H9 (cell line): ENCODE measurements around the gene WDR73. TPM values are rescaled to one million over a fixed set of nuclear protein-coding genes. Genes with fewer than 3 reads are reported as not detected.

Experiments used
- DNase-seq: peaks from one replicate; pipeline ENCODE4 v3.0.0-alpha.2; 2017
- H2AFZ ChIP-seq: one replicate; pipeline ENCODE4 v1.6.1; 2013; ENCODE audit warnings: mild to moderate bottlenecking, low read length, control low read depth, moderate library complexity
- H2AK5ac ChIP-seq: 2 replicates; pipeline ENCODE4 v1.6.1; 2013; ENCODE audit warnings: low read length, control low read depth, mixed read lengths; ENCODE audit not compliant: insufficient read length
- H2BK120ac ChIP-seq: one replicate; pipeline ENCODE4 v1.6.1; 2013; ENCODE audit warnings: low read depth, mild to moderate bottlenecking, low read length, control low read depth, inconsistent platforms; ENCODE audit not compliant: poor library complexity, severe bottlenecking
- H2BK12ac ChIP-seq: 2 replicates; pipeline ENCODE4 v1.6.1; 2013; ENCODE audit warnings: low read length, control low read depth, mixed read lengths, low read depth; ENCODE audit not compliant: insufficient read length
- H2BK15ac ChIP-seq: 2 replicates; pipeline ENCODE4 v1.6.1; 2013; ENCODE audit warnings: low read depth, low read length, control low read depth
- H2BK20ac ChIP-seq: one replicate; pipeline ENCODE4 v1.6.1; 2013; ENCODE audit warnings: low read depth, mild to moderate bottlenecking, low read length, control low read depth, inconsistent platforms; ENCODE audit not compliant: poor library complexity, severe bottlenecking
- H2BK5ac ChIP-seq: 2 replicates; pipeline ENCODE4 v1.6.1; 2013; ENCODE audit warnings: low read length, control low read depth, mixed read lengths; ENCODE audit not compliant: insufficient read length
- H3K14ac ChIP-seq: 2 replicates; pipeline ENCODE4 v1.6.1; 2013; ENCODE audit warnings: low read length, control low read depth; ENCODE audit not compliant: insufficient read depth
- H3K18ac ChIP-seq: 2 replicates; pipeline ENCODE4 v1.6.1; 2013; ENCODE audit warnings: low read depth, mild to moderate bottlenecking, mixed read lengths, low read length, control low read depth; ENCODE audit not compliant: insufficient read length
- H3K23ac ChIP-seq: 2 replicates; pipeline ENCODE4 v1.6.1; 2013; ENCODE audit warnings: low read length, control low read depth, mixed read lengths, low read depth; ENCODE audit not compliant: insufficient read length
- H3K23me2 ChIP-seq: 2 replicates; pipeline ENCODE4 v1.6.1; 2013; ENCODE audit warnings: low read depth, mild to moderate bottlenecking, mixed read lengths, low read length, control low read depth; ENCODE audit not compliant: insufficient read length, poor library complexity, severe bottlenecking
- H3K27ac ChIP-seq: 2 replicates; pipeline ENCODE4 v1.5.1; 2013; ENCODE audit warnings: low read length, control low read depth, mixed read lengths, low read depth; ENCODE audit not compliant: insufficient read length
- H3K27me3 ChIP-seq: 2 replicates; pipeline ENCODE4 v1.6.1; 2013; ENCODE audit warnings: low read length, control low read depth, inconsistent platforms; ENCODE audit not compliant: insufficient read depth
- H3K4ac ChIP-seq: 2 replicates; pipeline ENCODE4 v1.6.1; 2013; ENCODE audit warnings: low read depth, mild to moderate bottlenecking, control low read depth, inconsistent platforms, low read length, moderate library complexity
- H3K4me1 ChIP-seq: 2 replicates; pipeline ENCODE4 v1.6.1; 2013; ENCODE audit warnings: low read length, control low read depth, inconsistent platforms; ENCODE audit not compliant: insufficient read depth
- H3K4me2 ChIP-seq: 2 replicates; pipeline ENCODE4 v1.6.1; 2013; ENCODE audit warnings: low read length, control low read depth, mixed read lengths; ENCODE audit not compliant: insufficient read length, insufficient read depth
- H3K56ac ChIP-seq: 2 replicates; pipeline ENCODE4 v1.6.1; 2013; ENCODE audit warnings: low read depth, mild to moderate bottlenecking, mixed read lengths, low read length, control low read depth; ENCODE audit not compliant: insufficient read length
- H3K79me1 ChIP-seq: 2 replicates; pipeline ENCODE4 v1.6.1; 2013; ENCODE audit warnings: low read depth, mild to moderate bottlenecking, moderate library complexity, low read length, control low read depth, inconsistent platforms; ENCODE audit not compliant: insufficient read depth, poor library complexity, severe bottlenecking
- H3K79me2 ChIP-seq: 2 replicates; pipeline ENCODE4 v1.6.1; 2013; ENCODE audit warnings: low read length, control low read depth, inconsistent platforms; ENCODE audit not compliant: insufficient read depth
- H3K9ac ChIP-seq: 2 replicates; pipeline ENCODE4 v1.6.1; 2013; ENCODE audit warnings: low read length, control low read depth, mixed read lengths; ENCODE audit not compliant: insufficient read length; ENCODE audit errors: extremely low read depth
- H3K9me3 ChIP-seq: one replicate; pipeline ENCODE4 v1.6.1; 2013; ENCODE audit warnings: low read depth, low read length, inconsistent platforms; ENCODE audit not compliant: control insufficient read depth
- H3T11ph ChIP-seq: one replicate; pipeline ENCODE4 v1.6.1; 2013; ENCODE audit warnings: mild to moderate bottlenecking, low read length, control low read depth, inconsistent platforms
- H4K20me1 ChIP-seq: one replicate; pipeline ENCODE4 v1.6.1; 2013; ENCODE audit not compliant: control insufficient read depth, insufficient read length, insufficient read depth
- H4K5ac ChIP-seq: 2 replicates; pipeline ENCODE4 v1.6.1; 2013; ENCODE audit warnings: low read depth, mild to moderate bottlenecking, mixed read lengths, low read length, control low read depth; ENCODE audit not compliant: insufficient read length
- H4K8ac ChIP-seq: replicated peaks from 2 replicates; pipeline ENCODE4 v1.6.1; 2013; ENCODE audit warnings: low read length, control low read depth, mixed read lengths, low read depth; ENCODE audit not compliant: insufficient read length
- H4K91ac ChIP-seq: 2 replicates; pipeline ENCODE4 v1.6.1; 2013; ENCODE audit warnings: low read depth, mild to moderate bottlenecking, moderate library complexity, mixed read lengths, low read length, control low read depth; ENCODE audit not compliant: insufficient read length
- H3K27ac Mint-ChIP-seq, 3 experiments: 2 replicates in 2 of 3; 3 replicates in 1 of 3; pipeline ENCODE4 v1.8.0; 2020 to 2021; ENCODE audit warnings: mixed read lengths in 3 of 3, mild to moderate bottlenecking in 1 of 3, moderate library complexity in 1 of 3
- H3K27me3 Mint-ChIP-seq: 2 replicates; pipeline ENCODE4 v1.8.0; 2021; ENCODE audit warnings: low read depth, mild to moderate bottlenecking, moderate library complexity, mixed read lengths
- H3K36me3 Mint-ChIP-seq, 3 experiments: 2 replicates in 2 of 3; 3 replicates in 1 of 3; pipeline ENCODE4 v1.8.0; 2020 to 2021; ENCODE audit warnings: low read depth in 3 of 3, mixed read lengths in 3 of 3; ENCODE audit not compliant: insufficient read depth in 1 of 3
- H3K4me1 Mint-ChIP-seq, 2 experiments: 2 replicates each; pipeline ENCODE4 v1.8.0; 2020; ENCODE audit warnings: mixed read lengths in 2 of 2
- H3K4me3 Mint-ChIP-seq, 2 experiments: 2 replicates in 1 of 2; 3 replicates in 1 of 2; pipeline ENCODE4 v1.8.0; 2020 to 2021; ENCODE audit warnings: mild to moderate bottlenecking in 2 of 2, mixed read lengths in 2 of 2, moderate library complexity in 1 of 2
- H3K9me3 Mint-ChIP-seq, 2 experiments: 2 replicates in 1 of 2; 3 replicates in 1 of 2; pipeline ENCODE4 v1.8.0; 2020; ENCODE audit warnings: mild to moderate bottlenecking in 2 of 2, mixed read lengths in 2 of 2, moderate library complexity in 1 of 2
- CTCF ChIP-seq: fragments of 200-600 bp; sonication (generic); conservative IDR thresholded peaks from 3 replicates; pipeline ENCODE4 v1.8.0; 2021; ENCODE audit warnings: antibody characterized with exemption, mild to moderate bottlenecking
- WGBS: extraction: QIAGEN DNeasy Blood & Tissue Kit; methylation state at CpG from one replicate; pipeline ENCODE4 v1.1.7; 2013; ENCODE audit warnings: missing lambda C conversion rate, low lambda C conversion rate, mixed read lengths; ENCODE audit not compliant: insufficient read length; ENCODE audit errors: extremely low coverage; 5-methylcytosine and 5-hydroxymethylcytosine counted together
- total RNA-seq: library from RNA; stranded (reverse); gene quantifications from 2 replicates; pipeline ENCODE4 v1.2.1, GENCODE V29; 2021

WDR73 gene
- total RNA-seq, 1 experiment from 2014 or later, result 41.6 TPM

DNA sequence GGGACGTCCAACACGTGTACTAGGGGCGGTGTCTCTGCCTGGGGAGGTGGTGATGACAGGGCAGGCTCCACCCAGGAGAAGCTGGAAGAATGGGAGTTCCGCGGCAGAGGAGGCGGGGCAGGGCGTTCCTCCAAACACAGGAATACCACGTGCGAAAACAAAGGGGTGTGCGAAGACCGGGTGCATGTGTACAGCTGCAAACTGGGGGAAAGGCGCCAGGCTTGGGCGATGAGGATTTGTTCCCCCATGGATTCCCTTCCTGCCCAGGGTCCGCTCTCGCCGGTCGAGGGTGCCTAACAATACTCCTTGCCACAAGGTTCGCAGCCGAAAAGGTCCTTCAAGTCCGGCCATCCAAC lies 53.8 kb downstream of the WDR73 start:
- H3K9ac ChIP-seq, result no peak overlapping the region
- no peak overlapping the region for H2BK15ac ChIP-seq
- TF ChIP-seq CTCF, result no peak
- no peak overlapping the region for H2BK12ac ChIP-seq
- no peak overlapping the region for H3K23ac ChIP-seq
- H3T11ph ChIP-seq, result no peak overlapping the region
- H3K9me3 Mint-ChIP-seq, result peaks cover 0 to 3% of the 10 kb centered on the region in 2 experiments; a peak in 1 of 5 replicates
- H3K27me3 Mint-ChIP-seq, result peaks cover 30% of the 10 kb centered on the region
- peak; percentile 83 for DNase-seq
- H3K36me3 Mint-ChIP-seq, result peaks cover 14 to 20% (median 17%) of the 10 kb centered on the region in 3 experiments
- peaks cover 7% of the 10 kb centered on the region; the same call in 1 of the 2 replicates for H3K4me1 ChIP-seq
- no peak overlapping the region for H3K56ac ChIP-seq
- no peak overlapping the region for H4K91ac ChIP-seq
- no peak overlapping the region for H2BK20ac ChIP-seq
- peaks cover 1% of the 10 kb centered on the region for H4K20me1 ChIP-seq
- H3K9me3 ChIP-seq, result no peaks in the 10 kb centered on the region
- no peak overlapping the region for H4K8ac ChIP-seq
- H3K4ac ChIP-seq, result no peak overlapping the region
- H3K79me2 ChIP-seq, result peaks cover 11% of the 10 kb centered on the region; the same call in 1 of the 2 replicates
- no peaks in the 10 kb centered on the region; the same call in 1 of the 2 replicates for H3K27me3 ChIP-seq
- H3K79me1 ChIP-seq, result no peaks in the 10 kb centered on the region
- WGBS, result no CpG with 5 or more reads among the region's 20 CpGs
- no peak overlapping the region for H3K14ac ChIP-seq
- H3K4me1 Mint-ChIP-seq, result peaks cover 32 to 37% of the 10 kb centered on the region in 2 experiments
- no peak overlapping the region; a peak in 1 of 7 replicates for H3K27ac Mint-ChIP-seq
- H3K23me2 ChIP-seq, result peaks cover 6% of the 10 kb centered on the region
- H3K4me3 Mint-ChIP-seq, result peak overlapping the region; percentile 86 to 96
- peak overlapping the region; percentile 78 for H3K4me2 ChIP-seq
- H2AK5ac ChIP-seq, result no peak overlapping the region
- H2AFZ ChIP-seq, result peak overlapping the region; percentile 33
- H3K27ac ChIP-seq, result no peak overlapping the region
- H2BK5ac ChIP-seq, result no peak overlapping the region
- H2BK120ac ChIP-seq, result no peak overlapping the region
- H3K18ac ChIP-seq, result peak overlapping the region; percentile 54
- no peak overlapping the region for H4K5ac ChIP-seq
